ENCODE results near the gene REEP1.
"Not testable (repeated sequence)": the region's sequence is repeated elsewhere in the genome, so short reads cannot be mapped to it uniquely, and the experiment has no call there.

The REEP1 gene

GRCh38 chr2:86249579-86250391 lies 87.6 kb downstream of the REEP1 start:
- no peak for TF ChIP-seq CTCF (IDR thresholded peaks at IDR 0.05; ENCODE audit: insufficient read depth, missing control alignments)
- no peak for DNase-seq (ENCODE audit: insufficient read length, low spot score)
- no peak for FAIRE-seq

DNA sequence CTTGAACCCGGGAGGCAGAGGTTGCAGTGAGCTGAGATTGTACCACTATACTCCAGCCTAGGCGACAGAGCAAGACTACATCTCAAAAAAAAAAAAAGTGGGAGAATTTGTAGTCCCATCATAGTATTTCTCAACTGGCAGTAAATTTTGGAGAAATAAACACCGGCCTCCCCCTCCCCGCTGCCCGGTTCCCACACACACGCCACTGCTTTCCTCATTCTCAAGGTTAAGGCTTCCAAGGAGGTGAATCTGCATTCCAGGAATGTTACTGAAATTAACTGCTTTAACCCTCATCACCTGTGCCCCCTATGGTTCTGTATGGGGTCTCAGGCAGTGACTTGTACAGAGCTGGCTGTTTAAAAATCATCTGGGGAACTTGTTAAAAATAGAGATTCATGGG lies 88.2 kb downstream of the REEP1 start:
- TF ChIP-seq CTCF (IDR thresholded peaks at IDR 0.05; ENCODE audit: insufficient read depth, missing control alignments) = no peak
- FAIRE-seq (no peak), DNase-seq (ENCODE audit: insufficient read length, low spot score) (no peak)

- not testable (repeated sequence) for DNase-seq (ENCODE audit: insufficient read length, low spot score); FAIRE-seq
Observed at GRCh38 chr2:86245222-86245621, 92.2 kb downstream of the REEP1 start.

DNA sequence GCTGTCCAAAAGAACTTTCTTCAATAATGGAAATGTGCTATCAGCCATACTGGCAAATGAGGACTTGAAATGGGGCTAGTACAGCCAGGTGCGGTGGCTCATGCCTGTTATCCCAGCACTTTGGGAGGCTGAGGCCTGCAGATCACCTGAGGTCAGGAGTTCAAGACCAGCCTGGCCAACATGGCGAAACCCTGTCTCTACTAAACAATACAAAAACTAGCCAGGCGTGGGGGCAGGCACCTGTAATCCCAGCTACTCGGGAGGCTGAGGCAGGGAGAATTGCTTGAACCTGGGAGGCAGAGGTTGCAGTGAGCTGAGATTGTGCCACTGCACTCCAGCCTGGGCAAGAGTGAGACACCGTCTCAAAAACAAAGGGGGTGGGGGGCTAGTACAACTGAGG lies 92.6 kb downstream of the REEP1 start:
- DNase-seq (ENCODE audit: insufficient read length, low spot score); FAIRE-seq: not testable (repeated sequence)

DNA sequence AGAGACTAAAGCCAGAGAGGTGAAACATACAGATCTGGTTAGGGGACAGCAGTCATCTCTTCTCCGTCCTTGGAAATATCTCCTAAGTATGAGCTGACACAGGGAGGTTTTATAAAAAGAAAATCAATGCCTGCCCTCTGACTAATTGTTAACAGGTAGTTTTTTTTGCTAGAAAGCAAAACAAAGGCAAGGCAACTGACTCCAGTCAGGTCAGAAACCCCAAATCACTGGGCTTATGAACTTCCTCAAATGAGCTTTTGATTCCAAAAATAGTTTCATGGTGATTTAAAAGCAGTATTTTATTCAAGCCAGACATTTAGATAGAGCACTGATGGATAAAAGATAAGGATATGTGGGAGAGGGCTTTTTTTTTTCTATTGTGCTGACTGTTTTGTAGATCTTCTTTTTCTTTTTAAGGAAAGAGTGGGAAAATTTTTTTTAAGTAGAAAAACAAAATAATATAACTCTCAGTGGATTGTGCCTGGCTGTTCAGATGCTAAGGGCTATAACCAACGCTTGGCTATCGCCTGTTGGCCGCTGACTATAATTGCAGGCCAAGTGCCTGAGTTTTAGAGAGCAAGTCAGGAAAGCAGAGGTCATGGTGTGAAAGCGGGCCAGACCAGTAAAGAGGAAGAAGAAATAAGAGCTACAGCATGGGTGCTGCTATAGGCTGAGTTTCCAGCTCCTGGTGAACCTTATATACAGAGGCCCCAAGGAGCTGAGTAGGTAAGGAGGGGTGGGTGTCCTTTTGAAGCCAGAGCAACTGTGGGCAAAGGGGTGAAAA lies 93.3 kb downstream of the REEP1 start:
- DNase-seq (ENCODE audit: insufficient read length, low spot score) (no peak), FAIRE-seq (no peak)
- no peak for TF ChIP-seq CTCF (IDR thresholded peaks at IDR 0.05; ENCODE audit: insufficient read depth, missing control alignments)

- FAIRE-seq = no peak
- TF ChIP-seq CTCF (IDR thresholded peaks at IDR 0.05; ENCODE audit: insufficient read depth, missing control alignments) = no peak
- DNase-seq (ENCODE audit: insufficient read length, low spot score) = no peak
Observed at GRCh38 chr2:86243272-86243671, 94.2 kb downstream of the REEP1 start.

- no peak for FAIRE-seq
Observed at GRCh38 chr2:86241611-86242010, 95.8 kb downstream of the REEP1 start.

More at GRCh38 chr2:86241611-86242010, 95.8 kb downstream of the REEP1 start:
- no peak for TF ChIP-seq CTCF (IDR thresholded peaks at IDR 0.05; ENCODE audit: insufficient read depth, missing control alignments)
- DNase-seq (ENCODE audit: insufficient read length, low spot score) = no peak
